Measurements from ENCODE around the gene PARP2. TPM values are rescaled to one million over a fixed set of nuclear protein-coding genes. Genes with fewer than 3 reads are reported as not detected.

Gene PARP2
- total RNA-seq, 1 donor from 2014 or later = 19.5 TPM

DNA sequence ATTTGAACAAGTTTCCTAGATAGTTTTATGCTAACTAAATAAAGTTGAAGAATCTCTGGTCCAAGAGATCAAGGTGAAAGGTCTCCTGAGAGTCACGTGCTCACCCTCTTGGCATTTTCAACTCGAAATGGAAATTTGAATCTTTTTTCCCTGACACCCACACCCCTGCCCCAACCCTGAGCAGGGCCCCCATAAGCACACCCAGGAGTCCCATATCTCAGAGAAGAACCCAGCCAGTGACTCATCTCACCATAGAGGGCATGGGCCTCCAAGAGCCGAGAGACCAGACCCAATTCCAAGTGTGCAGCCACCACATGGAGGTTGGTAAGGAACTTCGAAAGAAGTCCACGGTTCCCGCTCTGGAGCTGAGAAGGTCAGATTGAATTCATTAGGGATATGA is 37.2 kb downstream of the PARP2 start:
- DNase-seq (no peak), ATAC-seq (ENCODE audit: low read depth) (no peak)
- POLR2A ChIA-PET = interaction anchor here (0.8 kb wide), 1 partner anchor 38 kb away, joined by 3 read pairs; the partner anchor contains the start of gene PARP2
- no peaks in the 10 kb centered on the region for H3K4me1 Mint-ChIP-seq
- H3K9me3 Mint-ChIP-seq = no peaks in the 10 kb centered on the region
- H3K4me3 Mint-ChIP-seq = no peak overlapping the region
- no peaks in the 10 kb centered on the region for H3K27me3 Mint-ChIP-seq
- H3K36me3 Mint-ChIP-seq (ENCODE audit: low read depth) = peaks cover 95% of the 10 kb centered on the region
- intact Hi-C loops (cut with micrococcal nuclease) = no loop called here
- CTCF ChIA-PET = no interaction called here
- TF ChIP-seq, protein P1, sequence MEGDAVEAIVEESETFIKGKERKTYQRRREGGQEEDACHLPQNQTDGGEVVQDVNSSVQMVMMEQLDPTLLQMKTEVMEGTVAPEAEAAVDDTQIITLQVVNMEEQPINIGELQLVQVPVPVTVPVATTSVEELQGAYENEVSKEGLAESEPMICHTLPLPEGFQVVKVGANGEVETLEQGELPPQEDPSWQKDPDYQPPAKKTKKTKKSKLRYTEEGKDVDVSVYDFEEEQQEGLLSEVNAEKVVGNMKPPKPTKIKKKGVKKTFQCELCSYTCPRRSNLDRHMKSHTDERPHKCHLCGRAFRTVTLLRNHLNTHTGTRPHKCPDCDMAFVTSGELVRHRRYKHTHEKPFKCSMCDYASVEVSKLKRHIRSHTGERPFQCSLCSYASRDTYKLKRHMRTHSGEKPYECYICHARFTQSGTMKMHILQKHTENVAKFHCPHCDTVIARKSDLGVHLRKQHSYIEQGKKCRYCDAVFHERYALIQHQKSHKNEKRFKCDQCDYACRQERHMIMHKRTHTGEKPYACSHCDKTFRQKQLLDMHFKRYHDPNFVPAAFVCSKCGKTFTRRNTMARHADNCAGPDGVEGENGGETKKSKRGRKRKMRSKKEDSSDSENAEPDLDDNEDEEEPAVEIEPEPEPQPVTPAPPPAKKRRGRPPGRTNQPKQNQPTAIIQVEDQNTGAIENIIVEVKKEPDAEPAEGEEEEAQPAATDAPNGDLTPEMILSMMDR (IDR thresholded peaks at IDR 0.05) = no peak
- no peak overlapping the region for H3K27ac Mint-ChIP-seq

DNA sequence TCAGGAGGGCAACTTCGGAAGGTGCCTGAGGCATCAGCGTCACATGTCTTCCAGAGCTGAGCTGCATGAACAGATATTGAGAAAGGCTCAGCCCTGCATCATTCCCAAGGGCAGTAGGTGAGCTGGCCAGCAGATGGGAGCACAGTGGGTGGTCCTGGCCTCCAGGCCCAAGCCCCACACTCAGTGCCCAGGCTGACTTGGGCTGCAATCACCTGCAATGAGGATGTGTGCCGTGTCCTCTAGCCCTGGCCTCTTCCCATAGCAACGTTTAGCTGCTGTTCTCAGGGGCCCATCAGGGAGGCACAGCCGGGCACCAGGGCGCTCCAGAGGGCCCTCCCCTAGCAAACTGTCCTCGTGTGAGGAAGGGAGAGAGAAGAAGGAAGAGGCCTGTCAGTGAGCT is 37.9 kb downstream of the PARP2 start:
- POLR2A ChIA-PET = no interaction called here
- Mint-ChIP-seq H3K4me1 (no peaks in the 10 kb centered on the region), H3K27ac (no peak overlapping the region), H3K9me3 (no peaks in the 10 kb centered on the region), H3K27me3 (no peaks in the 10 kb centered on the region), H3K4me3 (no peak overlapping the region), H3K36me3 (ENCODE audit: low read depth) (peaks cover 95% of the 10 kb centered on the region)
- TF ChIP-seq, protein P1 (IDR thresholded peaks at IDR 0.05) = no peak
- CTCF ChIA-PET = no interaction called here
- no peak for ATAC-seq (ENCODE audit: low read depth)
- intact Hi-C loops (cut with micrococcal nuclease) = no loop called here
- no peak for DNase-seq

DNA sequence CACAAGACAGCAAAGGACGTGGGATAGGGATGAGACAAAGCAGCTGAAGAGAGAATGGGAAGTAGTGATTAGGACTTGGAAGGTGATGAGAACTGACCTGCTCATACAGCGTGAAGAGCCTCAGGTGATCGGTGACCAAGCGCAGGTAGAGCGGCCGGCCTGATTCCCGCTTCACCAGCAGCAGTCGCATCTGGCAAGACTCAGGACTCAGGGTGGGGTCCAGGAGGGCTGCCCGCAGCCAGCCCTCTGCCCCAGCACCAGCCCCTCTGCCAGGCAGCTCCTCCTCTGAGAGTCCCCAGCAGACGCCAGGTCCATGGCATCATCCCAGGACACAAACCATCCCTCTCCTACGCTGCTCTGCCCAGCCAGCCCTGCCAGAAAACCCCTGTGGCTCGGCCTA is 39.1 kb downstream of the PARP2 start:
- H3K27me3 Mint-ChIP-seq = no peaks in the 10 kb centered on the region
- H3K27ac Mint-ChIP-seq = no peak overlapping the region
- POLR2A ChIA-PET = no interaction called here
- intact Hi-C loops (cut with micrococcal nuclease) = no loop called here
- no peak for ATAC-seq (ENCODE audit: low read depth)
- H3K4me3 Mint-ChIP-seq = no peak overlapping the region
- H3K4me1 Mint-ChIP-seq = peaks cover 1% of the 10 kb centered on the region
- TF ChIP-seq, protein P1 (IDR thresholded peaks at IDR 0.05) = no peak
- H3K9me3 Mint-ChIP-seq = no peaks in the 10 kb centered on the region
- peaks cover 94% of the 10 kb centered on the region for H3K36me3 Mint-ChIP-seq (ENCODE audit: low read depth)
- CTCF ChIA-PET = no interaction called here
- DNase-seq = no peak

DNA sequence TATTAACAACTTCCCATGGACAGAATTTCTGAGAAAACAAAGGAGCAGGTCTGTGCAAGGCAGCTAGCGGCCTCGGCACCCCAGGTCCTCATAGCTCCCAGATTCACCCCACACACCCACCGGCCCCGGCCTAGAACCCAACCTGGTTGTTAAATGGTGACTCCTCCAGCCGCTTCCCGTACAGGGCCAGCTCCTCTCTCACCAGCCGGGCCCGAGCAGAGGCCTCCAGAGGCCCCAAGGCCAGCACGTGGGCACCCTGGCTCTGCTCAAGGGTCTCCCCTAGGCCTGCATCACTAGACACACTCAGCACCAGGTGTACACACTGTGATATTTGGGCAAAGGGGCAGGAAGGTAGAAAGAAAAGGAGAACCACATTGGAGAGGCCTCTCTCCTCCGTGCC is 39.6 kb downstream of the PARP2 start:
- H3K36me3 Mint-ChIP-seq (ENCODE audit: low read depth) = peaks cover 94% of the 10 kb centered on the region
- H3K27ac Mint-ChIP-seq = no peak overlapping the region
- TF ChIP-seq, protein P1 (IDR thresholded peaks at IDR 0.05) = no peak
- no peaks in the 10 kb centered on the region for H3K27me3 Mint-ChIP-seq
- intact Hi-C loops (cut with micrococcal nuclease) = no loop called here
- POLR2A ChIA-PET = no interaction called here
- no peaks in the 10 kb centered on the region for H3K9me3 Mint-ChIP-seq
- H3K4me3 Mint-ChIP-seq = no peak overlapping the region
- no peak for DNase-seq
- CTCF ChIA-PET = no interaction called here
- ATAC-seq (ENCODE audit: low read depth) = no peak
- peaks cover 6% of the 10 kb centered on the region for H3K4me1 Mint-ChIP-seq

DNA sequence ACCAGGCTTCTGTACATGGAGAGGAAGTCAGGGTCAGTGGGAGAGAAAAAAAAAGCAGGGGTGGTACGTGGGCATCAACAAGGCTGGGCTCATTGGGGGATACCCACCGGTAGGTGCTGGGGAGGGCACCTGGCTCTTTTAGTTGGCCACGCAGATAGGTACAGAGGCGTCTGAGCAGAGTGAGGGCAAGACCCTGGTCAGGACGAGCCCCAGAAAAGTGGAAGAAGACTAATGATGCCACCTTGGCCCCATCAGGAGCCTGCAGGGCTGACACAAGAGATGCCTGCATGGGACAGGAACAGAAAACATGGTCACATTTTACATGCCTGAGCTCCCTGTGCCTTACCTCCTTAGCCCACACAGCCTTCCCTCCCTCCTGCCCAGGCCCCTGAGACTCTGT is 40.2 kb downstream of the PARP2 start:
- Mint-ChIP-seq H3K27ac (no peak overlapping the region), H3K4me1 (peaks cover 7% of the 10 kb centered on the region), H3K36me3 (ENCODE audit: low read depth) (peaks cover 94% of the 10 kb centered on the region), H3K27me3 (no peaks in the 10 kb centered on the region), H3K4me3 (no peak overlapping the region), H3K9me3 (no peaks in the 10 kb centered on the region)
- ChIA-PET POLR2A (interaction anchor here (1.1 kb wide), 1 partner anchor 40 kb away, joined by 3 read pairs; the partner anchor contains the start of gene PARP2), CTCF (no interaction called here)
- ATAC-seq (ENCODE audit: low read depth) = no peak
- DNase-seq = no peak
- intact Hi-C loops (cut with micrococcal nuclease) = no loop called here
- TF ChIP-seq, protein P1 (IDR thresholded peaks at IDR 0.05) = no peak

Data from activated B cell treated with CpG ODN at 0.5 μM for 24 hours (primary cell).